ENCODE results near the gene GNG8. TPM values are rescaled to one million over a fixed set of nuclear protein-coding genes. Genes with fewer than 3 reads are reported as not detected.

GNG8 gene
- total and polyA plus RNA-seq, 2 experiments from 2014 or later = 5.9 TPM; not detected in 1

- TF ChIP-seq ZNF462 (CRISPR knock-in tag; IDR thresholded peaks at IDR 0.05) (no peak), EZH2 (IDR thresholded peaks at IDR 0.05; ENCODE audit: low read depth, unreplicated experiment) (no peak), EZH2phosphoT487 (IDR thresholded peaks at IDR 0.05; ENCODE audit: unreplicated experiment) (no peak), NANOG (IDR thresholded peaks at IDR 0.05; ENCODE audit: borderline replicate concordance) (no peak), ZNF331 (CRISPR knock-in tag; IDR thresholded peaks at IDR 0.05; ENCODE audit: low read depth) (no peak), CTCF (conservative IDR thresholded peaks at IDR 0.05; ENCODE audit: low read depth in 2 of 2) (no peak)
Measured at GRCh38 chr19:46665072-46665471, 29.1 kb upstream of the GNG8 start (continued).

All from GM23338 (cell line).